ENCODE data around the gene STYXL1. TPM values are rescaled to one million over a fixed set of nuclear protein-coding genes. Genes with fewer than 3 reads are reported as not detected.

Gene STYXL1
- total RNA-seq, 1 donor from 2014 or later, result 56.1 TPM

- H3K4me2 ChIP-seq, result peak overlapping the region; percentile 82
- no peak for TF ChIP-seq EZH2phosphoT487 (IDR thresholded peaks at IDR 0.05)
- TF ChIP-seq EZH2 (IDR thresholded peaks at IDR 0.05), result no peak
- TF ChIP-seq, protein P1, sequence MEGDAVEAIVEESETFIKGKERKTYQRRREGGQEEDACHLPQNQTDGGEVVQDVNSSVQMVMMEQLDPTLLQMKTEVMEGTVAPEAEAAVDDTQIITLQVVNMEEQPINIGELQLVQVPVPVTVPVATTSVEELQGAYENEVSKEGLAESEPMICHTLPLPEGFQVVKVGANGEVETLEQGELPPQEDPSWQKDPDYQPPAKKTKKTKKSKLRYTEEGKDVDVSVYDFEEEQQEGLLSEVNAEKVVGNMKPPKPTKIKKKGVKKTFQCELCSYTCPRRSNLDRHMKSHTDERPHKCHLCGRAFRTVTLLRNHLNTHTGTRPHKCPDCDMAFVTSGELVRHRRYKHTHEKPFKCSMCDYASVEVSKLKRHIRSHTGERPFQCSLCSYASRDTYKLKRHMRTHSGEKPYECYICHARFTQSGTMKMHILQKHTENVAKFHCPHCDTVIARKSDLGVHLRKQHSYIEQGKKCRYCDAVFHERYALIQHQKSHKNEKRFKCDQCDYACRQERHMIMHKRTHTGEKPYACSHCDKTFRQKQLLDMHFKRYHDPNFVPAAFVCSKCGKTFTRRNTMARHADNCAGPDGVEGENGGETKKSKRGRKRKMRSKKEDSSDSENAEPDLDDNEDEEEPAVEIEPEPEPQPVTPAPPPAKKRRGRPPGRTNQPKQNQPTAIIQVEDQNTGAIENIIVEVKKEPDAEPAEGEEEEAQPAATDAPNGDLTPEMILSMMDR (IDR thresholded peaks at IDR 0.05), result no peak
- peaks cover 6% of the 10 kb centered on the region for H3K4me1 ChIP-seq
- H3K27me3 Mint-ChIP-seq (ENCODE audit: insufficient read depth, low read depth), result peaks cover 3% of the 10 kb centered on the region
- H3K27me3 ChIP-seq, result no peaks in the 10 kb centered on the region
- peak overlapping the region; percentile 99 for H3K4me3 Mint-ChIP-seq
- H3K27ac ChIP-seq, result no peak overlapping the region
- no peak overlapping the region for H2AFZ ChIP-seq (replicated peaks)
- no peak for DNase-seq (ENCODE audit: low spot score)
- H3K9ac ChIP-seq, result no peak overlapping the region
- no peaks in the 10 kb centered on the region for H3K9me3 ChIP-seq (ENCODE audit: low read depth)
- H3K79me2 ChIP-seq (ENCODE audit: low read depth), result peaks cover 93% of the 10 kb centered on the region
- H3K36me3 Mint-ChIP-seq, result peaks cover 15% of the 10 kb centered on the region
- no peaks in the 10 kb centered on the region for H3K36me3 ChIP-seq
- peak overlapping the region; percentile 90 for H3K4me3 ChIP-seq
- peaks cover 6% of the 10 kb centered on the region for H3F3A ChIP-seq (ENCODE audit: low read depth)
- peaks cover 18% of the 10 kb centered on the region for H4K20me1 ChIP-seq (ENCODE audit: low read depth)
- no peak overlapping the region for H3K27ac Mint-ChIP-seq
- H3K9me3 Mint-ChIP-seq, result no peaks in the 10 kb centered on the region
- peaks cover 25% of the 10 kb centered on the region for H3K4me1 Mint-ChIP-seq
Measured at GRCh38 chr7:76049295-76049694, 1.5 kb upstream of the STYXL1 start.

DNA sequence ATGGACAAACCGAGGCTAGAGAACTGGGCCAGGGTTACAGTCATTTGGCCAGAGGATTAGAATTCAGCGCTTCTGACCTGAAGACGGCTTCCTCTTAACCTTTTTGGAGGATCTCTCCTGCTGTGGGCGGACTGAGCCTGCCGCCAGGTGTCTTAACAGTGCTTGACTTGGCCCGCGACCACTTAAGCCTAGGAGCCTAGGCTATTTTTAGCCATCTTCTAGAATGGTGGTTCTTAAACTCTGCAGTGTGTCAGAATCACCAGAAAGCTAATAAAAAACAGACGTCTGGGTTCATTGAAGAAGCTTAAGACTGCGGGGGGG, 828 bp upstream of the STYXL1 start:
- peaks cover 94% of the 10 kb centered on the region for H3K79me2 ChIP-seq (ENCODE audit: low read depth)
- H2AFZ ChIP-seq (replicated peaks), result no peak overlapping the region
- no peaks in the 10 kb centered on the region for H3K27me3 ChIP-seq
- H3K27me3 Mint-ChIP-seq (ENCODE audit: insufficient read depth, low read depth), result peaks cover 2% of the 10 kb centered on the region
- no peak overlapping the region for H3K27ac ChIP-seq
- peak; percentile 59 for DNase-seq (ENCODE audit: low spot score)
- H3K4me3 ChIP-seq, result peak overlapping the region; percentile 90
- peak overlapping the region; percentile 82 for H3K4me2 ChIP-seq
- no peaks in the 10 kb centered on the region for H3K9me3 ChIP-seq (ENCODE audit: low read depth)
- H3K9ac ChIP-seq, result peak overlapping the region; percentile 97
- no peaks in the 10 kb centered on the region for H3K9me3 Mint-ChIP-seq
- H3K27ac Mint-ChIP-seq, result peak overlapping the region; percentile 98
- TF ChIP-seq, protein P1 (IDR thresholded peaks at IDR 0.05), result no peak
- TF ChIP-seq EZH2phosphoT487 (IDR thresholded peaks at IDR 0.05) (no peak), EZH2 (IDR thresholded peaks at IDR 0.05) (no peak)
- peaks cover 15% of the 10 kb centered on the region for H3K36me3 Mint-ChIP-seq
- H3K36me3 ChIP-seq, result no peaks in the 10 kb centered on the region
- H3F3A ChIP-seq (ENCODE audit: low read depth), result peaks cover 5% of the 10 kb centered on the region
- H4K20me1 ChIP-seq (ENCODE audit: low read depth), result peaks cover 12% of the 10 kb centered on the region
- peaks cover 18% of the 10 kb centered on the region for H3K4me1 Mint-ChIP-seq
- peak overlapping the region; percentile 99 for H3K4me3 Mint-ChIP-seq
- peaks cover 3% of the 10 kb centered on the region for H3K4me1 ChIP-seq

DNA sequence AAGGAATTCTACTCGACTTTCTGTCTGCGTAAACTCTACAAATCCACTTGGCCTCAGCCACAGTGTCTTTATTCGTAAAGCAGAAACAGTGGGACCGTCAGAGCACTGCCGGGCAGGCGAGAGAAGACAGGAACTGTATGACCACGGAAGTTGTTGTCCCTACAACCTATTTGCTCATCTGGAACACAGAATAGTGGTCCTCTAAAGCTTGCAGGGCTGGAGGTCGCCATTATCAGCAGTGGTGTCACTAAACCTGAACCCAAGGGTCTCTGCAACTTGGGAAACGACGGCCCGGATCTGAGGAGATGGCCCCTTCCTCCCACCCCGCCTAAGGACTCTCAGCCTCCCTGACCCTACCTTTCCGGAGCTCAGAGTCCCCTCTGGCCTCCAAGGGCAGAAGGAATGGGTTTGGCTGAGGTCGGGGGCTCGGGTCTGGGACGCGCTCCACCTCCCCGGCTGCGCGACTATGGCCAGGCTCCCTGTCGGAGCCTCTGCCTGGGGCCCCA, 442 bp downstream of the STYXL1 start:
- no peak for DNase-seq (ENCODE audit: low spot score)
- Mint-ChIP-seq H3K27me3 (ENCODE audit: insufficient read depth, low read depth) (peaks cover 2% of the 10 kb centered on the region), H3K4me3 (peak overlapping the region; percentile 99), H3K9me3 (no peaks in the 10 kb centered on the region), H3K27ac (peak overlapping the region; percentile 98), H3K36me3 (peaks cover 15% of the 10 kb centered on the region), H3K4me1 (peaks cover 15% of the 10 kb centered on the region)
- Histone ChIP-seq H3K4me2 (peak overlapping the region; percentile 82), H3K27ac (peak overlapping the region; percentile 33), H3K27me3 (no peaks in the 10 kb centered on the region), H3K9ac (peak overlapping the region; percentile 97), H3K79me2 (ENCODE audit: low read depth) (peaks cover 86% of the 10 kb centered on the region), H2AFZ (replicated peaks) (peak overlapping the region; percentile 66), H4K20me1 (ENCODE audit: low read depth) (peaks cover 6% of the 10 kb centered on the region), H3K9me3 (ENCODE audit: low read depth) (no peaks in the 10 kb centered on the region), H3K4me3 (peak overlapping the region; percentile 90), H3K4me1 (peaks cover 3% of the 10 kb centered on the region), H3K36me3 (no peaks in the 10 kb centered on the region), H3F3A (ENCODE audit: low read depth) (peaks cover 5% of the 10 kb centered on the region)
- TF ChIP-seq EZH2phosphoT487 (IDR thresholded peaks at IDR 0.05) (no peak), EZH2 (IDR thresholded peaks at IDR 0.05) (no peak)
- TF ChIP-seq, protein P1 (IDR thresholded peaks at IDR 0.05), result no peak

All from neural progenitor cell (in vitro differentiated cells).